B cell (primary cell): ENCODE data around the gene ATP5F1E. TPM values are rescaled to one million over a fixed set of nuclear protein-coding genes. Genes with fewer than 3 reads are reported as not detected.

ENCODE experiments used
- ATAC-seq: fragments of 200-7000 bp; cut with Tn5 transposase; one replicate; pipeline ENCODE4 v1.10.0; 2021; ENCODE audit warnings: low read depth, mild to moderate bottlenecking, moderate number of reproducible peaks, moderate library complexity
- CTCF ChIA-PET: fragments of 350-600 bp; sonication (Branson Sonifier 250); formaldehyde crosslinking; loops from one replicate; lab custom pipeline; 2021; ENCODE audit warnings: antibody characterized with exemption, inconsistent platforms; lab: Charles Lee
- POLR2A ChIA-PET: fragments of 350-600 bp; sonication (Branson Sonifier 250); formaldehyde crosslinking; loops from one replicate; lab custom pipeline; 2021; ENCODE audit warnings: antibody characterized with exemption; lab: Charles Lee
- DNase-seq: peaks from one replicate; pipeline ENCODE4 v3.0.0; 2013
- H2AFZ ChIP-seq: 2 replicates; pipeline ENCODE4 v1.6.1; 2012; ENCODE audit warnings: mild to moderate bottlenecking, low read depth, low read length; ENCODE audit not compliant: insufficient read depth, poor library complexity, severe bottlenecking
- H3K27ac ChIP-seq, 2 donors: 1 replicate in 1 of 2; 2 replicates in 1 of 2; pipeline ENCODE4 v1.5.1; 2012 to 2013; ENCODE audit warnings: low read length in 2 of 2, mild to moderate bottlenecking in 2 of 2, moderate library complexity in 1 of 2
- H3K27me3 ChIP-seq, 4 experiments: fragments of 200-600 bp in 1 of 4; sonication (generic) in 1 of 4; replicated peaks in 1 of 4; 1 replicate in 2 of 4; 2 replicates in 2 of 4; pipeline versions ENCODE4 v1.6.1 to v1.7.0; 2013 to 2016; ENCODE audit warnings: low read length in 3 of 4, mild to moderate bottlenecking in 2 of 4, mixed read lengths in 1 of 4, moderate library complexity in 1 of 4; ENCODE audit not compliant: insufficient read depth in 4 of 4, control insufficient read depth in 3 of 4; ENCODE audit errors: control extremely low read depth in 1 of 4
- H3K36me3 ChIP-seq, 2 experiments: replicated peaks in 1 of 2; 1 replicate in 1 of 2; 2 replicates in 1 of 2; pipeline versions ENCODE4 v1.6.1 to v1.7.1; 2013; ENCODE audit warnings: low read length in 1 of 2; ENCODE audit not compliant: insufficient read depth in 2 of 2, control insufficient read depth in 1 of 2; ENCODE audit errors: control extremely low read depth in 1 of 2, extremely low read depth in 1 of 2
- H3K4me1 ChIP-seq, 2 donors: fragments of 200-600 bp in 1 of 2; sonication (generic) in 1 of 2; 1 replicate in 1 of 2; 2 replicates in 1 of 2; pipeline versions ENCODE4 v1.5.1 to v1.6.1; 2013 to 2017; ENCODE audit warnings: low read length in 2 of 2; ENCODE audit not compliant: control insufficient read depth in 2 of 2, insufficient read depth in 2 of 2
- H3K4me2 ChIP-seq: replicated peaks from 2 replicates; pipeline ENCODE3; 2012; ENCODE audit warnings: mild to moderate bottlenecking, low read depth, low read length; ENCODE audit not compliant: poor library complexity, severe bottlenecking
- H3K4me3 ChIP-seq, 5 experiments: fragments of 200-600 bp in 1 of 5; sonication (generic) in 1 of 5; 1 replicate in 3 of 5; 2 replicates in 2 of 5; pipeline versions ENCODE4 v1.5.1 to v1.7.0; 2011 to 2016; ENCODE audit warnings: low read length in 4 of 5, mild to moderate bottlenecking in 4 of 5, low read depth in 2 of 5, control low read depth in 1 of 5, moderate library complexity in 1 of 5; ENCODE audit not compliant: insufficient read depth in 1 of 5; ENCODE audit errors: control extremely low read depth in 1 of 5, extremely low read depth in 1 of 5
- H3K79me2 ChIP-seq: fragments of 200-600 bp; sonication (generic); one replicate; pipeline ENCODE4 v1.6.0; 2016; ENCODE audit warnings: low read length; ENCODE audit not compliant: control insufficient read depth, insufficient read depth
- H3K9ac ChIP-seq: fragments of 200-600 bp; sonication (generic); 2 replicates; pipeline ENCODE4 v1.6.1; 2017; ENCODE audit warnings: mild to moderate bottlenecking, low read length, moderate library complexity
- H3K9me3 ChIP-seq, 3 donors: one replicate each; pipeline versions ENCODE4 v1.6.1 to v1.7.1; 2013; ENCODE audit warnings: low read length in 2 of 3; ENCODE audit not compliant: control insufficient read depth in 2 of 3, insufficient read depth in 1 of 3; ENCODE audit errors: control extremely low read depth in 1 of 3
- H4K20me1 ChIP-seq: 2 replicates; pipeline ENCODE4 v1.6.0; 2012; ENCODE audit warnings: mild to moderate bottlenecking, low read length; ENCODE audit not compliant: insufficient read depth, control insufficient read depth, poor library complexity, severe bottlenecking
- H3K27ac Mint-ChIP-seq: one replicate; pipeline ENCODE4 v1.8.0; 2021; ENCODE audit warnings: mixed read lengths
- H3K27me3 Mint-ChIP-seq: one replicate; pipeline ENCODE4 v1.8.0; 2021; ENCODE audit warnings: mixed read lengths
- H3K4me1 Mint-ChIP-seq: one replicate; pipeline ENCODE4 v1.8.0; 2021; ENCODE audit warnings: mixed read lengths
- H3K4me3 Mint-ChIP-seq: one replicate; pipeline ENCODE4 v1.8.0; 2021; ENCODE audit warnings: mixed read lengths
- H3K9me3 Mint-ChIP-seq: one replicate; pipeline ENCODE4 v1.8.0; 2022; ENCODE audit warnings: mixed read lengths; ENCODE audit not compliant: insufficient read depth
- CTCF ChIP-seq: fragments of 200-600 bp; IDR thresholded peaks from one replicate; pipeline ENCODE4 v1.8.0; 2022; ENCODE audit warnings: antibody characterized with exemption, mild to moderate bottlenecking
- EZH2 ChIP-seq: IDR thresholded peaks from 2 replicates; pipeline ENCODE4 v1.6.1; 2012; ENCODE audit warnings: borderline replicate concordance, low read depth, mild to moderate bottlenecking, moderate library complexity, low read length; ENCODE audit not compliant: insufficient read depth, poor library complexity, severe bottlenecking
- WGBS: methylation state at CpG from one replicate; pipeline ENCODE4 v1.1.5; 2013; ENCODE audit warnings: missing lambda C conversion rate; ENCODE audit not compliant: insufficient coverage; 5-methylcytosine and 5-hydroxymethylcytosine counted together
- intact Hi-C: fragments of 100-400 bp; cut with micrococcal nuclease; formaldehyde crosslinking; loops from one replicate; pipeline ENCODE4 v1.10.0; 2022
- polyA plus RNA-seq: library from polyadenylated mRNA; depleted of rRNA; stranded (reverse); fragments of >200 nt; gene quantifications from 2 replicates; pipeline ENCODE4 v1.2.3, GENCODE V29; 2012
- total RNA-seq, 2 donors: library from RNA; stranded (reverse); fragments of 120-200 nt in 1 of 2; gene quantifications; 1 replicate in 1 of 2; 2 replicates in 1 of 2; pipeline versions ENCODE4 v1.2.3 to v1.2.4, GENCODE V29; 2013 to 2022

The ATP5F1E gene
- total and polyA plus RNA-seq, 2 donors (not counting 1 experiment from before 2014, with no cell fraction given) = 22.2 to 55.0 TPM

GRCh38 chr20:59048681-59049030 is 16.5 kb upstream of the ATP5F1E start:
- Histone ChIP-seq H3K9ac (no peak overlapping the region), H3K4me3 (no peak overlapping the region), H3K27me3 (peaks cover 0 to 11% (median 7%) of the 10 kb centered on the region in 4 experiments), H4K20me1 (no peaks in the 10 kb centered on the region), H3K36me3 (no peaks in the 10 kb centered on the region), H3K27ac (no peak overlapping the region), H2AFZ (no peak overlapping the region), H3K4me1 (peaks cover 13 to 16% of the 10 kb centered on the region in 2 donors), H3K4me2 (no peak overlapping the region), H3K9me3 (no peaks in the 10 kb centered on the region), H3K79me2 (peaks cover under 1% of the 10 kb centered on the region)
- Mint-ChIP-seq H3K4me1 (peaks cover 15% of the 10 kb centered on the region), H3K9me3 (no peaks in the 10 kb centered on the region), H3K27ac (no peak overlapping the region), H3K27me3 (peaks cover 28% of the 10 kb centered on the region), H3K4me3 (no peak overlapping the region)
- WGBS = 75% methylated on average over 1 of the region's 2 CpGs
- DNase-seq = no peak
- intact Hi-C loops = no loop called here
- ChIA-PET POLR2A (no interaction called here), CTCF (interaction anchor here (0.8 kb wide), 1 partner anchor 159 kb away, joined by 3 read pairs; no protein-coding TSS in a partner anchor)
- ATAC-seq = no peak
- no peak for TF ChIP-seq CTCF
- no peak for TF ChIP-seq EZH2

GRCh38 chr20:59047938-59048680 is 16.0 kb upstream of the ATP5F1E start:
- Mint-ChIP-seq H3K27ac (no peak overlapping the region), H3K27me3 (peaks cover 23% of the 10 kb centered on the region), H3K4me3 (no peak overlapping the region), H3K4me1 (peaks cover 20% of the 10 kb centered on the region), H3K9me3 (no peaks in the 10 kb centered on the region)
- H3K36me3 ChIP-seq = no peaks in the 10 kb centered on the region
- H2AFZ ChIP-seq = no peak overlapping the region
- no peaks in the 10 kb centered on the region for H4K20me1 ChIP-seq
- CTCF ChIA-PET = no interaction called here
- no peak overlapping the region for H3K4me2 ChIP-seq
- DNase-seq = no peak
- peaks cover 19 to 21% of the 10 kb centered on the region in 2 donors for H3K4me1 ChIP-seq
- H3K27ac ChIP-seq = no peak overlapping the region
- no peak for ATAC-seq
- intact Hi-C loops = no loop called here
- peaks cover 6% of the 10 kb centered on the region for H3K79me2 ChIP-seq
- H3K27me3 ChIP-seq = peaks cover 0 to 11% (median 5%) of the 10 kb centered on the region in 4 experiments
- H3K4me3 ChIP-seq = no peak overlapping the region
- H3K9me3 ChIP-seq = no peaks in the 10 kb centered on the region
- WGBS = 93% methylated on average over 2 of the region's 5 CpGs
- no peak for TF ChIP-seq EZH2
- no peak for TF ChIP-seq CTCF
- no peak overlapping the region for H3K9ac ChIP-seq
- POLR2A ChIA-PET = no interaction called here
